ENCODE results near the gene SPECC1. TPM values are rescaled to one million over a fixed set of nuclear protein-coding genes. Genes with fewer than 3 reads are reported as not detected.
A peak's percentile ranks its signal among the peaks of the same experiment; 100 is the strongest.

Gene SPECC1
- total and polyA plus RNA-seq, 2 of the 13 experiments (the other 11 are each of a cell fraction or from before 2014, with no cell fraction given) = 2.3 to 6.9 TPM

GRCh38 chr17:19977293-19978208 is 31.6 kb upstream of the SPECC1 start, which contains the start of gene AKAP10 (continued):
- peak; percentile 90 for TF ChIP-seq ZNF407 (CRISPR knock-in tag; IDR thresholded peaks at IDR 0.05; ENCODE audit: not compliant biosample characterization)
- no peak for TF ChIP-seq REXO4 (CRISPR knock-in tag; IDR thresholded peaks at IDR 0.05; ENCODE audit: borderline replicate concordance)
- peak; percentile 10 for TF ChIP-seq SKI (IDR thresholded peaks at IDR 0.05; ENCODE audit: partially characterized antibody)
- no peak for TF ChIP-seq SRF (IDR thresholded peaks at IDR 0.05; ENCODE audit: low read depth, low read length)
- peak; percentile 53 for TF ChIP-seq RNF2 (conservative IDR thresholded peaks at IDR 0.05; ENCODE audit: low read depth)
- TF ChIP-seq HIC2 (CRISPR knock-in tag; IDR thresholded peaks at IDR 0.05; ENCODE audit: low read depth) = peak; percentile 47
- TF ChIP-seq ATF5 (CRISPR knock-in tag; IDR thresholded peaks at IDR 0.05; ENCODE audit: low read depth) = peak; percentile 76; the same call in 1 of the 2 replicates
- TF ChIP-seq HNRNPUL1 (IDR thresholded peaks at IDR 0.05; ENCODE audit: low read depth, low read length) = no peak
- TF ChIP-seq MAX (IDR thresholded peaks at IDR 0.05) = peak; percentile 99
- no peak for TF ChIP-seq SP1 (IDR thresholded peaks at IDR 0.05)
- TF ChIP-seq SP1 (CRISPR knock-in tag; IDR thresholded peaks at IDR 0.05) = peak; percentile 95
- peak; percentile 96 for TF ChIP-seq ZNF547 (CRISPR knock-in tag; IDR thresholded peaks at IDR 0.05)
- no peak for TF ChIP-seq ZNF512 (CRISPR knock-in tag; IDR thresholded peaks at IDR 0.05)
- TF ChIP-seq GATAD1 (CRISPR knock-in tag; IDR thresholded peaks at IDR 0.05) = peak; percentile 84
- peak; percentile 40; the same call in 1 of the 2 replicates for TF ChIP-seq ZNF549 (CRISPR knock-in tag; IDR thresholded peaks at IDR 0.05)
- TF ChIP-seq ZNF451 (CRISPR knock-in tag; IDR thresholded peaks at IDR 0.05) = peak; percentile 71; the same call in 1 of the 2 replicates
- no peak for TF ChIP-seq MATR3 (CRISPR knock-in tag; IDR thresholded peaks at IDR 0.05)
